Measurements from ENCODE around the gene DGKI.

GRCh38 chr7:137443616-137444015 lies 403.2 kb downstream of the DGKI start:
- TF ChIP-seq CTCF (IDR thresholded peaks at IDR 0.05) (no peak), EP300 (IDR thresholded peaks at IDR 0.05) (no peak)
